ENCODE measurements around the gene ARHGEF7.
"Not testable (repeated sequence)": the region's sequence is repeated elsewhere in the genome, so short reads cannot be mapped to it uniquely, and the experiment has no call there.

The ARHGEF7 gene

GRCh38 chr13:111115061-111115964 is at the start of gene ARHGEF7:
Gene ARHGEF7 (plus strand): TSS chr13:111115310. CDS start chr13:111115527, 217 bp downstream.
- no peak for DNase-seq

GRCh38 chr13:111065698-111066097 is 49.4 kb upstream of the ARHGEF7 start:
- no peak for DNase-seq

- DNase-seq: no peak
Measured at GRCh38 chr13:111066544-111066943, 48.6 kb upstream of the ARHGEF7 start.

DNA sequence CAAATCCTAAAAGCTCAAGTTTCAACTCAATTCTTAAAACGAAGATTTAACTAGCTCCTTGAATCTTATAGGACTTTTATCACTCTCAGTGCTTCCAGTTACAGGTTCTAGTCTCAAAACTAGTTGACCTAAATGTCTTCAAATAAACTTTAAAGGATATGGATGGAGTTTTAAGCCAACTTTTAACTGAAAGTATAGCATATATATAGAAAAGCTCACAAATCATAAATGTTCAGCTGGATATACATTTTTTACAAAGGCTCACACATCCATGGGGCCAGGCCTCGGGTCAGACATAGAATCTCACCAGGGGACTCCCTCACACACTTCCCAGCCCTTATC is 47.1 kb upstream of the ARHGEF7 start:
- DNase-seq: no peak

DNA sequence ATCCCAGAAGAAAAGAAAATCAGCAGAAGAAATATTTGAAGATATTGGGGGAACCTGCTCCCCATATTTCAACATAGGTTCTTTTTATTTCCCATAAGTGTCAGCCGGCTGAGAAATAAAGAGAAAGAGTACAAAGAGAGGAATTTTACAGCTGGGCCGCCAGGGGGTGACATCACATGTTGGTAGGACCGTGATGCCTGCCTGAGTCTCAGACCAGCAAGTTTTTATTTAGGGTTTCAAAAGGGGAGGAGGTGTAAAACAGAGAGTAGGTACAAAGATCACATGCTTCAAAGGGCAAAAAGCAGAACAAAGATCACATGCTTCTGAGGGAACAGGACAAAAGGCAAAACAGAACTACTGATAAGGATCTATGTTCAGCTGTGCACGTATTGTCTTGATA is 44.0 kb upstream of the ARHGEF7 start:
- not testable (repeated sequence) for DNase-seq

- DNase-seq: not testable (repeated sequence)
Measured at GRCh38 chr13:111071526-111071925, 43.6 kb upstream of the ARHGEF7 start.

DNA sequence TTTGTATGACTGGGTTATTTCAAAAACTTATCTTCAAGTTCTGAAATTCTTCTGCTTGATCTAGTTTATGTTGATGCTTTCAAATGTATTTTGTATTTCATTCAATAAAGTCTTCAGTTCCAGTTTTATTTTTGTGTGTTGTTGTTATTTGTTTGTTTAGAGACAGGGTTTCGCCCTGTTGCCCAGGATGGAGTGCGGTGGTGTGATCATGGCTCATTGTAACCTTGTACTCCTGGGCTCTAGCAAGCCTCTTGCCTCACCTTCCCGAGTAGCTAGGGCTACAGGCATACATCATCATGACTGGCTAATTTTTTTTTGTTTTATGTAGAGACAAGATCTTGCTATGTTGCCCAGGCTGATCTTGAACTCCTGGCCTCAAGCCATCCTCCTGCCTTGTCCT is 40.3 kb upstream of the ARHGEF7 start:
- DNase-seq: no peak

- no peak for DNase-seq
Measured at GRCh38 chr13:111076155-111077013, 38.7 kb upstream of the ARHGEF7 start.

GRCh38 chr13:111079375-111079774 is 35.7 kb upstream of the ARHGEF7 start:
- DNase-seq: no peak

DNA sequence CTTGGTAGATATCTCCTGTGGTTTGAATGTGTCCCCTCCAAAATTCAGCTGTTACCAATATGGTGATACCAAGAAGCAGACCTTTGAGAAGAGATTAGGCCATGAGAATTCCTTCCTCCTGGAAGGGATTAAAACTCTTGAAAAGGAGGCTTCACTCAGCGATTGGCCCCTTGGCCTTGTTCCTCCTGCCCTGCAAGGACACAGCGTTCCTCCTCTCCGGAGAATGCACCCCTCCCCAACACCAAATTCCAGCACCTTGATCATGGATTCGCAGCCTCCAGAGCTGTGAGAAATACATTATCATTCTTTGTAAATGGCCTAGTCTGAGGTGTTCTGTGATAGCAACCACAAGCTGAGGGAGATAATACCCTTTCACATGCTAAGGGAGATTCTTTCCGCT is 34.5 kb upstream of the ARHGEF7 start:
- DNase-seq: no peak

- DNase-seq: no peak
Measured at GRCh38 chr13:111082240-111082639, 32.9 kb upstream of the ARHGEF7 start.

DNA sequence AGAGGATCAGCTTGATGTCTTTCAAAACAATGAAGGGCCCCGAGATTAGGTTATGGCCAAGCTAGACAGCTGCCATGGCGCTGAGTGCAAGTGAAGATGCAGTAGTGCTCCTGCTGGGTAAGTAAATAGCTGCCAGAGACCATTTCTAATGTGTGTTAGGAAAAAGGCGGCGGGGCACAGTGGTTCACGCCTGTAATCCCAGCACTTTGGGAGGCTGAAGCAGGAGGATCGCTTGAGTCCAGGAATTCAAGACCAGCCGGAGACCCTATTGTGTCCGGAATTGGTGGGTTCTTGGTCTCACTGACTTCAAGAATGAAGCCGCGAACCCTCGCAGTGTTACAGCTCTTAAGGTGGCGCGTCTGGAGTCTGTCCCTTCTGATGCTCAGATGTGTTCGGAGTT is 32.3 kb upstream of the ARHGEF7 start:
- not testable (repeated sequence) for DNase-seq

DNA sequence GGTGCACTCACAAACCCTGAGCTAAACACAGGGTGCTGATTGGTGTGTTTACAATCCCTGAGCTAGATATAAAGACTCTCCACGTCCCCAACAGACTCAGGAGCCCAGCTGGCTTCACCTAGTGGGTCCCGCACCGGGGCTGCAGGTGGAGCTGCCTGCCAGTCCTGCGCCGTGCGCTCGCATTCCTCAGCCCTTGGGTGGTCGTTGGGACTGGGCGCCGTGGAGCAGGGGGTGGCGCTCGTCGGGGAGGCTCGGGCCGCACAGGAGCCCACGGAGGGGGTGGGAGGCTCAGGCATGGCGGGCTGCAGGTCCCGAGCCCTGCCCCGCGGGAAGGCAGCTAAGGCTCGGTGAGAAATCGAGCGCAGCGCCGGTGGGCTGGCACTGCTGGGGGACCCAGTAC is 31.4 kb upstream of the ARHGEF7 start:
- not testable (repeated sequence) for DNase-seq

DNA sequence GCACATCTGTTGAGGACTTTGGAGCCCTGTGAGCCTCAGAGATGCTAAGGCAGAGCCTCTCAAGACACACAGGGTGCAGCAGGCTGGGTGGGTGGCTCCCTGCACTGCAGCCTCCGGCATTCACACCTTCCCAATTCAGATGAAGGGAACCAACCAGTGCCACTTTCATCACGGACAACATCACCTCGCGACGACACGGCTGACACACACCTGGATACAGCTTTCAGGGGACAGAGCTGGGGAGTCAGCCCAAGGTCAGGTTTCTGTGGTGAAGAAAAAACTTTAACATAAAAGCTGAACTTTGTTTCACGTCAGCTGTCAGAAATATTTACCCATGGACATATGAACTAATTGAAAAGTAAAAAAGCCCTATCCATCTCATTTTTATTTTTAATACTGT is 24.9 kb upstream of the ARHGEF7 start:
- DNase-seq: no peak

GRCh38 chr13:111092685-111093084 is 22.4 kb upstream of the ARHGEF7 start:
- DNase-seq: no peak

DNA sequence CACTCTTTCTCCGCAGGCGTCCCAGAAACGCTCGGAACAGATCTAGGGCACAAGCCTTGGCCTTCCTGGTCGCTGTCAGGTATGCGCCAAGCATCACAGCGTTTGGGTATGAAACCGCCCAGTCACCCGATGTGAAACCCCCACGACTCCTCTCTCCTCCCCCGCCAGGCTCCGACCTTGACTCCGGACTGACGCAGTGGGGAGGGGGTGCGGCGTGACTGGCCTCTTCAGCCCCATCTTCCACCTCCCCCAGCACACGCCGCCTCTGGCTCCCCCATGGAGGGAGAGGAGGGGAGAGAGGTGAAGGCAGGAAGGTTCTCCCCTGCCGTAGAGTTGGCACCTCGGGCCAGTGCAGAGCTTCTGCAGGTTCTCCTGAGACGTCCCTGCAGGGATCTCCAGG is 22.0 kb upstream of the ARHGEF7 start:
- no peak for DNase-seq

GRCh38 chr13:111093634-111094033 is 21.5 kb upstream of the ARHGEF7 start:
- DNase-seq: no peak

- DNase-seq: no peak
Measured at GRCh38 chr13:111095031-111095840, 19.9 kb upstream of the ARHGEF7 start.

DNA sequence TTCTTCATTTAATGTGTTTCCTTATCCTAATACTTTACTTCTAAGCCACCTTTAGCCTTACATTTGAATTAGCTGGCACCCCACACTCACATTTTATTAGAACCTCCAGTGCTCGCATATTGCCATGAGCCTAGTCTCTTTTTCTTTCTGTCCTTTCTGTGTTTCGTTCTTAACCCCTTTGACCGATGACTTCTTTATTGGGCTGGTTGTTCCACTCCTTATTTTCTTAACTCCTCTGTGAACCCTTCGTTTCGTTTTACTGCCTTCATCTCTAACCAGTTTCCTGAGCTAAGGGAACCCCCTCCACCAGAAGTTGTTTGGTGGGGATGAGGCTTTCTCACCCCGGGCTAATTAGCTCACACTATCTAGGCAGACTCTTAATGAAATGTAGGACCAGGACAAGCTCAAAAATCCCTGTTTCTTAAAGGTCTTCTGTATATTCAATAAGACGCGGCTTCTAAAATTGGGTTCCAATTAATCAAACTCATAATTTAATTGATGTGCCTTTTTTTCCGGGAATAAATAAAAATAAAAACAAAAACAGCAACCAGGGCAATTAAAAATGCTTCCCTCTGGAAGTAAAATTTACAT is 19.1 kb upstream of the ARHGEF7 start:
- DNase-seq: no peak

- no peak for DNase-seq
Measured at GRCh38 chr13:111099290-111099689, 15.8 kb upstream of the ARHGEF7 start.

DNA sequence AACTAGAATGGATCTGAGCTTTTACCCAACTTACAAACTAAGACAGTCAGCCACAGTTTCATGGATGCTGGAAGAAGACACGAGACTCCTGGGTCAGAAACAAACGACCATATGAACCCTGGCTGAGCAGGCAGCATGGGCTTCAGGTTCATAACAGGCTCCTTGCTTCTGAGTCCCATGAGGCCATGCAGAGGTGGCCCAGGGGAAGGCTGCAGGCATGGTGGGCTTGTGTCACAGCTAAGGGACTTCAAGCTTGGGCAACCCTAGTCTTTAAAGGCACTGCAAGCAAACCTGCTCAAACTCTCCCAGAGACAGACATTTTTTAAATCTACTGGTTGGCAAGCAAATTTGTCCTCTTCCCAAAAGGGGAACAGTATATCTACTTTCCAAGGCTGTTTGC is 5.1 kb upstream of the ARHGEF7 start:
- no peak for DNase-seq

DNA sequence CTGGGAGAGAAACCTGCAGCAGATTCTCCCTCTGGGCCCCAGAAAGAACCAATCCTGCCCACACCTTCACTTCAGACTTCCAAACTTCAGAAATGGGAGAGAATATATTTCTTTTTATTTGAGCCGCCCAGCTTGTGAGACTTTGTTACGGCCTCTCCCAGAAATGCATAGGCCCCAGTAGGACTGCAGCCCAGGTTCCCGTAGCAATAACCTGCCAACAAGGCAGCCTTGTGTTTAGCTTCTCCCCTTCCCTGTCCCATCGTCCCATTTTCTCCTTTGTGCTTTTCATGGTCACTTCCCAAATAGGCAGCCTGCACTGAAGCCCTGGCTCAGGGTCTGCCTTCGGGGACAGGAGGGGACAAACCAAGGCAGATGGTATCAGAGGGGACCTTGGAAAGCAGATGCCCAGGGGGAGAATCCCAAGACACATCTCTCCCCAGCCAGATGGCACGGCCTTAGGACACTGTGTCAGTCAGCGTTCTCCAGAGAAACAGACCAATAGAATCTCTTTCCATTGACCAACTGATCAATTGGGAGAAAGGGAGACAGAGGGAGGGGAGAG is 3.7 kb upstream of the ARHGEF7 start:
- DNase-seq: no peak

Data from CD4-positive, alpha-beta T cell treated with Interleukin-17A for 1 hour (primary cell).